ENCODE measurements around the gene DEFB129.

DNA sequence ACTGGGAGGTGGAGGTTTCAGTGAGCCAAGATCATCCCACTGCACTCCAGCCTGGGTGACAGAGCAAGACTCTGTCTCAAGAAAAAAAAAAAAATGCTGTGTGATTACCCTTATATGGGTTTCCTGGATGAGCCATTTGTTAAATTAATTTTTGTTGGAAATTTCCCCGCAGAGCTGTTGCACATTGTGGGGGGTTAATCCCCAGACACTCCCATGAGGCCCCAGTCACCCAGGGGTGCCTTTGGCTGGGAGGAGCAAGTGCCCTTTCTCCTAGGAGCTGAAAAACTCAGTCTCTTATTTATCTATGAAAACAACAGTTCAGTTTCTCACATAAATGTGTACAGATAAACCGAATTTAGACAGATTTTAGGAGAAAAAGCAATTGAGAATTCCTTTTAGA is 25.7 kb downstream of the DEFB129 start:
- no peak for TF ChIP-seq POLR2A (IDR thresholded peaks at IDR 0.05; ENCODE audit: low read depth, low read length)
- TF ChIP-seq POLR2AphosphoS5 (IDR thresholded peaks at IDR 0.05; ENCODE audit: low read depth, low read length), result no peak

All from GM12892 (cell line).